GM12873 (cell line): Measurements from ENCODE around the gene CST7.

Experiments
- TF ChIP-seq, protein P1 (sequence below): IDR thresholded peaks from 2 replicates; pipeline ENCODE4 v1.5.1; 2012; ENCODE audit warnings: low read depth, mild to moderate bottlenecking, moderate library complexity, low read length, control low read depth; ENCODE audit not compliant: insufficient read depth; ENCODE audit errors: missing control alignments

Gene CST7

GRCh38 chr20:25006431-25007167 is 57.5 kb downstream of the CST7 start:
- TF ChIP-seq, protein P1, sequence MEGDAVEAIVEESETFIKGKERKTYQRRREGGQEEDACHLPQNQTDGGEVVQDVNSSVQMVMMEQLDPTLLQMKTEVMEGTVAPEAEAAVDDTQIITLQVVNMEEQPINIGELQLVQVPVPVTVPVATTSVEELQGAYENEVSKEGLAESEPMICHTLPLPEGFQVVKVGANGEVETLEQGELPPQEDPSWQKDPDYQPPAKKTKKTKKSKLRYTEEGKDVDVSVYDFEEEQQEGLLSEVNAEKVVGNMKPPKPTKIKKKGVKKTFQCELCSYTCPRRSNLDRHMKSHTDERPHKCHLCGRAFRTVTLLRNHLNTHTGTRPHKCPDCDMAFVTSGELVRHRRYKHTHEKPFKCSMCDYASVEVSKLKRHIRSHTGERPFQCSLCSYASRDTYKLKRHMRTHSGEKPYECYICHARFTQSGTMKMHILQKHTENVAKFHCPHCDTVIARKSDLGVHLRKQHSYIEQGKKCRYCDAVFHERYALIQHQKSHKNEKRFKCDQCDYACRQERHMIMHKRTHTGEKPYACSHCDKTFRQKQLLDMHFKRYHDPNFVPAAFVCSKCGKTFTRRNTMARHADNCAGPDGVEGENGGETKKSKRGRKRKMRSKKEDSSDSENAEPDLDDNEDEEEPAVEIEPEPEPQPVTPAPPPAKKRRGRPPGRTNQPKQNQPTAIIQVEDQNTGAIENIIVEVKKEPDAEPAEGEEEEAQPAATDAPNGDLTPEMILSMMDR, result no peak

DNA sequence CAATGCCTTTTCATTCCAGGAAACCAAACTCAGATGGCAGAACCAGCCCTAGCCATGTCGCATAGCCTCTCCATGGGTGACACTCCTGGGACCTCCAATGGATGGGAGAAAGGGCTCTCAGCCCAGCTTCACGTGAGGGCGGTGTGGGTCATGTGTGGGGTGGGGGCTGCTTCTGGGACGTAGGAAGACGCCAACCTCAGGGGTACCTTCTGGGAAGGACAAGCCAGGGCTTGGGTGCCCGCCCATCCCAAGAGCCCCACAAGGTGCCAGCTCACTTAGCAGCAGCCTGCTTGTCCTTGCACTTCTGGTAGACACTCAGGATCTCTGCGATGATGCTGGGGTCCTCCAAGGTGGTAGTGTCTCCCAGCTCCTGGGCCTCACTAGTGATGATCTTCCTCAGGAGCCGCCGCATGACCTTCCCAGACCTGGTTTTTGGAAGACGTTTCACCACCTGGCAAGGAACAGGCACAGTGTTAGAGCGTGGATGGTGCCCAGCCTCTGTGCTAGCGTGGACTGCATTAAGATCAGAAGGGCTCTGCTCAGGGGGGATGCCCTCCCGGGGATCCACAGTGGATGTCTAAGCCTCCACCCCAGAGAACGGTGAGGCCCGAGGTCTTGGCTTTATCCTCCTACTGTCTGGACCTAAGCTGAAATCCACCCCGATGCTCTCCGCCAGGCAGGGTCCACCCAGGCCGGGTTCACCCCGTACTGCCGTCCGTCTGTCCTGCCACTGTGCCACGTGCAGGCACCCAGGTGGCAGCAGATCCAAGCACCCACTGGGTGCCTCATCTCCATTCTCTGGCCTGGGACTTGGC is 58.6 kb downstream of the CST7 start:
- TF ChIP-seq, protein P1, result no peak

- TF ChIP-seq, protein P1, result no peak
Measured at GRCh38 chr20:25008388-25009217, 59.5 kb downstream of the CST7 start.
